Right forelimb (tissue), 1 donor: ENCODE measurements around the gene GPD1L.

Source experiments
- DNase-seq: peaks from one replicate; pipeline ENCODE4 v3.0.0-alpha.2; 2018

Gene GPD1L

GRCh38 chr3:32140943-32141342, 34.5 kb downstream of the GPD1L start:
- no peak for DNase-seq

GRCh38 chr3:32143849-32144757, 37.7 kb downstream of the GPD1L start:
- peak; percentile 60 for DNase-seq

- no peak for DNase-seq
These were observed 40.4 kb downstream of the GPD1L start for GRCh38 chr3:32146746-32147211.

GRCh38 chr3:32147509-32147908, 41.1 kb downstream of the GPD1L start:
- DNase-seq: no peak

GRCh38 chr3:32147933-32148332, 41.5 kb downstream of the GPD1L start:
- DNase-seq: no peak

- no peak for DNase-seq
These were observed 41.9 kb downstream of the GPD1L start for GRCh38 chr3:32148351-32148750.

- DNase-seq: no peak
These were observed 47.2 kb downstream of the GPD1L start for GRCh38 chr3:32153414-32154204.

GRCh38 chr3:32154205-32154579, 47.8 kb downstream of the GPD1L start:
- DNase-seq: no peak

GRCh38 chr3:32155117-32155516, 48.7 kb downstream of the GPD1L start:
- DNase-seq: no peak

GRCh38 chr3:32157600-32158264, 51.3 kb downstream of the GPD1L start:
- DNase-seq: no peak

GRCh38 chr3:32160706-32161214, 54.3 kb downstream of the GPD1L start:
- DNase-seq: no peak

- DNase-seq: no peak
These were observed 59.0 kb downstream of the GPD1L start for GRCh38 chr3:32165442-32165841.

GRCh38 chr3:32166654-32167053, 60.2 kb downstream of the GPD1L start:
- no peak for DNase-seq

GRCh38 chr3:32172420-32172819, 66.0 kb downstream of the GPD1L start:
- DNase-seq: no peak

- no peak for DNase-seq
These were observed 69.3 kb downstream of the GPD1L start for GRCh38 chr3:32175607-32176197.

- DNase-seq: no peak
These were observed 70.7 kb downstream of the GPD1L start for GRCh38 chr3:32176989-32177701.

GRCh38 chr3:32177702-32178198, 71.3 kb downstream of the GPD1L start:
- no peak for DNase-seq

- DNase-seq: no peak
These were observed 73.8 kb downstream of the GPD1L start for GRCh38 chr3:32180141-32180784.

GRCh38 chr3:32181365-32181764, 74.9 kb downstream of the GPD1L start:
- no peak for DNase-seq

- no peak for DNase-seq
These were observed 75.4 kb downstream of the GPD1L start for GRCh38 chr3:32181796-32182195.

GRCh38 chr3:32184187-32184730, 77.8 kb downstream of the GPD1L start:
- DNase-seq: no peak
